Measurements from ENCODE around the gene POLR1B.

DNA sequence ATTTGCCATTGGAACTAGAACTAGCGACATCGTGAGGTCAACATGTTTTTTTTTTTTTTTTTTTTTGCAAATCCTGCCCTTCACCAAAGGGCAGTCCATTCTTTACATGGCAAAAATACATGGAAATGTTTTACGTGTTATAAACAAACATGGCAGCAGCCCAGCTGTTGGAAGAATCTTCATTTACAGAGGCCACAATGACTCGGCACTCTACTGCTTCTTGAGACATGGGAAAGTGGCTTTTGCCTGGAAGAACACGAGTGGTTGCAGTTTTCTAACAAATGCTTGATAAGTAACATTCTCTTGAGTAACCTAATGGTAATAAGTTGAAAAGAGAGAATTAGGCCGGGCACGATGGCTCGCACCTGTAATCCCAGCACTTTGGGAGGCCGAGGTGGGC is 22.8 kb upstream of the POLR1B start:
- TF ChIP-seq CTCF (conservative IDR thresholded peaks at IDR 0.05; ENCODE audit: low read depth, low read length) (no peak), EZH2 (IDR thresholded peaks at IDR 0.05; ENCODE audit: borderline replicate concordance, low read depth, low read length, poor library complexity, severe bottlenecking) (no peak)

Data from A673 (cell line).